Activated CD4-positive, alpha-beta T cell treated with anti-CD3 and anti-CD28 coated beads for 24 hours (primary cell): ENCODE data around the gene HMGCL.
A peak's percentile ranks its signal among the peaks of the same experiment; 100 is the strongest.
"Not testable (repeated sequence)": the region's sequence is repeated elsewhere in the genome, so short reads cannot be mapped to it uniquely, and the experiment has no call there.

Experiments used
- DNase-seq, 2 donors: peaks; one replicate each; pipeline ENCODE4 v3.0.0-alpha.2; 2020; ENCODE audit warnings: low read depth in 2 of 2

HMGCL gene

GRCh38 chr1:23798662-23799142 lies 26.5 kb downstream of the HMGCL start:
- no peak for DNase-seq

GRCh38 chr1:23797478-23798448 lies 27.5 kb downstream of the HMGCL start:
- no peak for DNase-seq

DNA sequence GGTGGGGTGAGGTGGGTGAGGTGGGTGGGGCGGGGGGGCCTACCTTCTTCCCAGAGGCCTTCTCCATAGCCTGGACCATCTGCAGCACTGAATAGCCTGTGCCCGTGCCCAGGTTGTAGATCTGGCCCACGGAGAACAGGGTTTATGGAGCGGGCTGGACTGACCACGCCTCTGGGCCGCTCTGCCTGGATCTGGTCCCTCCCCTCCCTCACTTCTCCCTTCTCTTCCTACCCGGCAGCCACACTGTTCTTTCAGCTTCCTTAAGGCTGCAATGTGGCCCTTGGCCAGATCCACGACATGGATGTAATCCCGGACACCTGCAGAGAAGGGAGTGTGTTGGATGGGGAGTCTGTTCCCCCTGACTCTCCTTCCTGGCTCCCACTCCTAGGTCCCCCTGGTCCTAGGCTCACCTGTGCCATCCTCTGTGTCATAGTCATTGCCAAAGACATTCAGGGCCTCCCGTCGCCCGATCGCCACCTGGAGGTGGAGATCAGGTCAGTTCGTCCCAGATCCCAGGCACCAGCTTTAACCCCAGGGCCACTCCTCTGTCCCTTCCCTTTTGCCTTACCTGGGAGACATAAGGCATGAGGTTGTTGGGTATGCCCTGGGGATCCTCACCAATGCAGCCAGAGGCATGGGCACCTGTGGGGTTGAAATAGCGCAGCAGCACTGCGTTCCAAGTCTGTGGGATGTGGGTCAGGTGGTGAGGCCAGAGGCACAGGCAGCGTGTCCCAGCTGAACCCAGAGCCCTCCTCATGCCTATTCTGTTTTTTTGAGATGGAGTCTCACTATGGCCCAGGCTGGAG lies 28.6 kb downstream of the HMGCL start:
- DNase-seq, result no peak

GRCh38 chr1:23795676-23796465 lies 29.4 kb downstream of the HMGCL start:
- DNase-seq, result no peak

GRCh38 chr1:23794732-23795182 lies 30.5 kb downstream of the HMGCL start:
- DNase-seq, result not testable (repeated sequence)

DNA sequence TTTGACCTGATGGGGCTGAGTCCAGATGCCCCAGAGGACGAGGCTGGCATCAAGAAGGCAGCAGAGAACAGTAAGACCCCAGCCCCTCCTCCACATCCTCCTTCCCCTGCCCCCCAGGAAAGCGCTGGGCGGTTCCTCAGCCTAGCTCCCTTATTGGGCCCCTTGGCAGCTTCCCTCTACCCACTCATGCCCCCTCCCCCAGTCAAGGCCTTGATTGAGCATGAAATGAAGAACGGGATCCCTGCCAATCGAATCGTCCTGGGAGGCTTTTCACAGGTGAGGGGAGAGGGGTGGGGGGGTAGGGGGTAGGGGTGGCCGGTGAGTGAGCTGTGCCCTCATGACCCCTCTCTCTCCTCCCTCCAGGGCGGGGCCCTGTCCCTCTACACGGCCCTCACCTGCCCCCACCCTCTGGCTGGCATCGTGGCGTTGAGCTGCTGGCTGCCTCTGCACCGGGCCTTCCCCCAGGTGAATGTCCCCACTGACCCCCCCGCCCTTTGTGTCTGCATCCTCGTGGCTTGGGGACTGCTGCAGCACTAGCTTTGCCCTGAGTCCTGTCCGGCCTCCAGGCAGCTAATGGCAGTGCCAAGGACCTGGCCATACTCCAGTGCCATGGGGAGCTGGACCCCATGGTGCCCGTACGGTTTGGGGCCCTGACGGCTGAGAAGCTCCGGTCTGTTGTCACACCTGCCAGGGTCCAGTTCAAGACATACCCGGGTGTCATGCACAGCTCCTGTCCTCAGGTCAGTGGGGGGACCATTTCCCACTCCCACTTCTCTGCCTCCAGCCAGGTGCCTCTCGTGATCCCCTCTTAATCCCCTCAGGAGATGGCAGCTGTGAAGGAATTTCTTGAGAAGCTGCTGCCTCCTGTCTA lies 31.1 kb downstream of the HMGCL start:
- no peak for DNase-seq

DNA sequence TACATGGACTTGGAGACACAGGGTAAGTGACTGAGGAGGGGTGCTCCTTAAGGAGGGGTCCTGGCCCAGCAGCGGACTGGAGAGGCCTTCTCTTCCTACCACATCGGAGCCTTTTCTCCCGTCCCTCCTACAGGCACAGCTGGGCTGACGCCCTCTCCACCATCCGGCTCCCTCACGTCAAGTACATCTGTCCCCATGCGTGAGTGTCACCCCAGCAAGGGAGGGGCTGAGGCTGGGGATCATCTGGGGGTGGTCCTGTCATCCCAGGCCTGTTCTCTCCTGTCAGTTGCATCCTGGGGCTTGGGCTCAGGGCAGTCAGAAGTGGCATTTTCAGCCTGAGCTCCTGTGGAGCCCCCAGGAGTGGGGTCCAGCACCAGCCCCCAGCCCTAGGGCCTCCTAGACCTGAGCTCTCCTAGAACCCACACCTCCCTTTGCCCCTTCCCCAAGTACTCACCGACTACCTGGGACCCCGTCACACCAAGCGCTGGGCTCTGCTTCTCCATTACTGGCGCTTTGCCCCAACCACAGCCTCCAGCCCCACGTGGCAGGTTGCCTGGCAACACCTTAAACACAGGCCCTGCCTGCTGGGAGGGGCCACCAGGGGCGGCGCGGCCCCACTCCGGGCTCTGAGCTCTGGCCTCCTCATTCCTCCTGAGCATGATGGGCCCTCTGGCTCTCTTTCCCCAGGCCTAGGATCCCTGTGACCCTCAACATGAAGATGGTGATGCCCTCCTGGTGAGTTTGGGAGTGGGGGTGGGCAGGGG lies 32.0 kb downstream of the HMGCL start:
- DNase-seq, result no peak

DNA sequence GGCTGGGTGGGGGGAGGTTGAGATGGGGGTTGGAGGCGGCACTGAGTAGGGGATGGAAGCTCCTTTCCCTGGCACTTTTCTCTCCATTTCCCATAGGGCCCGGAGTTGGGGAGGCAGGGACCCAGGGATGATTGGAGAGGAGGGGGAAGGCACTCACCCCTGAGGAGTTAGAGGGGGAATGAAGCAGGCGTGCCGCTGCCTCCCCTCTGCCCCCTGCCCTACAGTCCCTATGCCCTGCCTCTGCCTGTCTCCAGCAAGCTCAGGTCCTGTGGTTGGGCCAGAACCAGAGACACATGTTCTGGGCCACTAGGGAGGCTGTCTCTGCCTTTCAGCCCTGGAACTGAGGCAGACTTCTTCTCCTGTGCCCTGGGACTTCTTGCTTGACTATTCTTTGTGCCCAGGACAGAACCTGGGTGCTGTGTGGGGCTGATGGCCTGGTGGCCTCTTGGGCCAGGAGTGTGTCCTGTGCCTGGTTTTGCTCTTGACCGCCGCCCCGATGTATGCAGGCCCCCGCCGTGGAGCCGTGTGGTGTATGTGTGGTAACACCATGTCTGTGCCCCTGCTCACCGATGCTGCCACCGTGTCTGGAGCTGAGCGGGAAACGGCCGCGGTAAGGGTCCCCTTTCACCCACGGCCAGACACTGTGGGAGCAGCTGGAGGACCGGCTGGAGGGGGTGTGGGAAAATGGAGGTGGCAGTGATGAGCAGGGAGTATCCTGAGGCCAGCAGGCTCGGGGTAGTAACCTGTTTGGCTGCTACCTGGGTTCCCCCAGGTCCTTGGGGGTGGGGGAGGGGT lies 32.9 kb downstream of the HMGCL start:
- DNase-seq, result no peak

GRCh38 chr1:23791516-23792047 lies 33.6 kb downstream of the HMGCL start:
- no peak for DNase-seq

DNA sequence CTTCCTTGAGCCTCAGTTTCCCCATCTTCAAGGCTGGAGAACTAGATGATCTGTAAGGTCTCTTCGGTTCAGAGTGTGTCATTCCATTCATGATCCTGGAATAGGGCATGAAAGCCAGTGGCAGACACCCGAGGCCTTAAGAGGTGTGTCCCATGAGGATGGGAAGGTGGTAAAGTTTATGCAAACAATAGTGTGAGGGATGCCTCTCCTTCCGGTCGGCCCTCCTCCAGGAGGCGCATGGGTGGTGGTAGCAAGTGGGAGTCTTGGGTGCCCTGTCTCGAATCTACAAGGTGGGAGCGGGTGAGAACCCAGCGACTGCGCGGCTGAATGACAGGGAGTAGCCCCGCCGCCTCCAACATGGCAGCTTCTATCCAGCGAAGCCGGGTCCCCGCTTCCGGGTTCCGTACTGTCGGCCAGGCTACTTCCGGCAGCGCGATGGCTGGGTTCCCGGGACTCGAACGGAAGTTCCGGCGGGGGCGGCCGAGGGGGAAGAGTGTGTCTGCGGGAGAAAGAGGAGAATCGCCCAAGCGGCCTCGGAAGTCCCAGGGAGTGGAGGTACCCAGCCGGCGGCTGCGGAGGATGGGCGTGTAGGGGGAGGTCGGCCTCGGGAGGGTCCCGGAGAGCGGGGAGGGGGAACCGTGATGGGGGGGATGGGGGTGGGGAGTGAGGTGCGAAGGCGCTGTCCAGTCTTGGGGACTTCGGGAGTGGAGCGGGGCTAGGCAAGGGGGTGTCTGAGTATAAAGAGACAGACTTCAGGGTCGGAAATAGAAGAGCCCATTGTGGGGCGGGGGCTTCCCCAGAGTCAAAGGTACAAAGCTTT lies 34.3 kb downstream of the HMGCL start, which contains the start of gene LYPLA2:
Gene LYPLA2 (plus strand): TSS at position 450 of the 820 bp plus-strand sequence. CDS start 1,538 bp downstream, outside the sequence.
- peak; percentile 74 to 87 for DNase-seq

DNA sequence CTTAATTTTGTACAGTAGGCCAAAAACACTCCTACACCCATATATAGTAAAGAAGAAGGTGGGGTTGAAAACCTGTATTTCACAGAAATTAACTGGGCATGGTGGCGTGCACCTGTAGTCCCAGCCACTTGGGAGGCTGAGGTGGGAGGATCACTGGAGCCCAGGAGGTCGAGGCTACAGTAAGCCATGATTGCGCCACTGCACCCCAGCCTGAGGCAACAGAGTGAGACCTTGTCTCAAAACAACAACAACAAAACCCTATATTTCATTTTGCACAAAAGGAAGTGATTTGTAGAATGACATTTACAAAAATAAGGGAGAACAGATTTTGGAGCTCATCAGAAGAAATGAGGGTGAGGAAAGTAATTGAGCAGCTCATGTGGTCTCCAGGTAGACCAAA lies 36.5 kb downstream of the HMGCL start:
- no peak for DNase-seq

GRCh38 chr1:23787701-23788100 lies 37.5 kb downstream of the HMGCL start:
- DNase-seq, result no peak

DNA sequence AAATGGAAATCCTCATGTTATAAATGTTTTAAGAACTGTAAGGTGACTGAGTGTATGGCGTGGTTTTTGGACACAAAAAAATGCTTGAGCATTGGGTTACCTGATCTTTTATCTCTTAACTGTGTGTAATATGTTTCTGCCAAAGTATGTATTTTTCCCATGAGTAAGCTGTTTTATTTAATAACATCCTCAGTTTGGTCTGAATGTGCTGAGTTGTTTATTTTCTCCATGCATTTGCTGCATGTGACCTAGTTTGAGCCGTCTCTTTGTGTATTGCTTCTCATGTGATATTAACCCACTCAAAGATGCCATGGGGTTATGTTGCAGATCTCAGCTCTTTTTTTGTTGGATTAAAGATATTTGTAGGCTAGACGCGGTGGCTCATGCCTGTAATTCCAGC lies 40.4 kb downstream of the HMGCL start:
- DNase-seq, result no peak

DNA sequence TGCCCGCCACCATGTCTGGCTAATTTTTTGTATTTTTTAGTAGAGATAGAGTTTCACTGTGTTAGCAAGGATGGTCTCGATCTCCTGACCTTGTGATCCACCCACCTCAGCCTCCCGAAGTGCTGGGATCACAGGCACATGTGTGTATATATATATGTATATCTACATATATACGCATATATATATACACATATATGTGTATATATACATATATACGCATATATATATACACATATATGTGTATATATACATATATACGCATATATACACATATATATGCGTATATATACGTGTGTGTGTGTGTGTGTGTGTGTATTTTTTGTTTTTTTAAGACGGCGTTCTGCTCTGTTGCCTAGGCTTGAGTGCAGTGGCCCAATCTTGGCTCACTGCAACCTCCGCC lies 42.1 kb downstream of the HMGCL start:
- not testable (repeated sequence) for DNase-seq

DNA sequence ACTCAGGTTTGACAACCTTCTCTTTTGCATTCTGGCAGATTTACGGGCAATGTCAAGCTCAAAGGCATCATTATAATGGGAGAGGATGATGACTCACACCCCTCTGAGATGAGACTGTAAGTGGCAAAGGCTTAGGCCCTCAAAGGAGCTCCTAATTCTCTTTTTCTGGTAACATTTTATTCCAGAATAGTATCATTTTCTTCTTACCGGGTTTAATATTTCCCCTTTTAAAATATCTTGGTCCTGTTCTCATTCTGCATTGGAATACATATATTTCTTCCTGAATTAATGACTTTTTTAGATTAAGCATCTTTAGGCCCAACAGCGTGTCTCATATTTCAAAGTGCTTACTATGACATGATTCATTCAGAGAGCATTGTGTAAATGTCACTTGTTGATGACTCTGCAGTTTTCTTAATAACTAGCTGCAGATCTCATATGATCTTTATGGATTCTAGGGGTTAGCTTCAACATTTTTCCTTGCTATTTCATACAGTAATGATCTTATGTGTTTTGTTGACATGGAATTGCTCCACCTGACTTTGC lies 45.3 kb downstream of the HMGCL start:
- DNase-seq, result no peak

GRCh38 chr1:23777979-23778814 lies 47.0 kb downstream of the HMGCL start, which contains the start of gene PITHD1:
PITHD1 (plus strand) TSS chr1:23778418; CDS start chr1:23778516, 98 bp downstream.
- DNase-seq, result peak; percentile 63 to 64
